Psoas muscle (tissue), 8 donors: ENCODE measurements around the gene ITGAV. TPM values are rescaled to one million over a fixed set of nuclear protein-coding genes. Genes with fewer than 3 reads are reported as not detected.

Experiments used
- ATAC-seq, 4 donors: fragments of 200-7000 bp; cut with Tn5 transposase; one replicate each; pipeline ENCODE4 v1.9.1; 2020; ENCODE audit warnings: moderate library complexity in 3 of 4, mild to moderate bottlenecking in 2 of 4
- DNase-seq, 2 donors: peaks; one replicate each; pipeline ENCODE4 v3.0.0-alpha.2; 2020
- H3K27ac ChIP-seq: fragments of 200-600 bp; one replicate; pipeline ENCODE4 v1.8.0; 2022
- H3K27me3 ChIP-seq, 3 donors: fragments of 200-600 bp in 1 of 3; one replicate each; pipeline versions ENCODE4 v1.6.1 to v1.8.0; 2013 to 2022; ENCODE audit warnings: low read length in 2 of 3, mild to moderate bottlenecking in 2 of 3, moderate library complexity in 1 of 3; ENCODE audit not compliant: insufficient read depth in 3 of 3
- H3K36me3 ChIP-seq, 2 donors: fragments of 200-600 bp in 1 of 2; one replicate each; pipeline versions ENCODE4 v1.6.1 to v1.8.0; 2013 to 2022; ENCODE audit warnings: low read depth in 1 of 2, mild to moderate bottlenecking in 1 of 2, moderate library complexity in 1 of 2; ENCODE audit not compliant: insufficient read depth in 1 of 2
- H3K4me1 ChIP-seq: fragments of 200-600 bp; one replicate; pipeline ENCODE4 v1.8.0; 2022
- H3K4me3 ChIP-seq: fragments of 200-600 bp; one replicate; pipeline ENCODE4 v1.8.0; 2022; ENCODE audit warnings: mild to moderate bottlenecking
- H3K9me3 ChIP-seq: fragments of 200-600 bp; one replicate; pipeline ENCODE4 v1.8.0; 2022
- CTCF ChIP-seq: fragments of 200-600 bp; IDR thresholded peaks from one replicate; pipeline ENCODE4 v1.8.0; 2022; ENCODE audit warnings: antibody characterized with exemption
- whole genome bisulfite sequencing, 3 donors: extraction: QIAGEN DNeasy Blood & Tissue Kit; methylation state at CpG; one replicate each; pipeline versions ENCODE4 v1.1.6 to v1.1.7; 2013; 5-methylcytosine and 5-hydroxymethylcytosine counted together
- intact Hi-C, 2 donors: fragments of 100-400 bp; cut with DNase I; formaldehyde crosslinking; loops; one replicate each; pipeline versions ENCODE4 v1.11.0 to v1.14.2; 2022
- polyA plus RNA-seq, 3 donors: library from polyadenylated mRNA; stranded (reverse); fragments of 200-250 nt; gene quantifications; one replicate each; pipeline ENCODE4 v1.2.3, GENCODE V29; 2013
- total RNA-seq, 4 donors: library from RNA; stranded (reverse); fragmentation: NEBNext Ultra II Directional in 2 of 4; extraction: Animal tissue kit (Norgen Biotek cat#: 25700) in 2 of 4; gene quantifications; one replicate each; pipeline versions ENCODE4 v1.2.1 to v1.2.4, GENCODE V29; 2021 to 2023
- donor health status: healthy with polysubstance abuse.
- donor health status: DM: no; HTN: no; CAD: no; lungs with moderate emphysema.
- donor health status: Bipolar disorder and iron deficiency.
- donor health status: healthy.
- donor health status: DM: yes; HTN: yes; CAD: no.
- donor health status: DM: no; HTN: no; CAD: no.
- donor health status: DM: no; HTN: no; CAD: no.
- donor health status: DM: yes; HTN: yes; CAD: no.

The ITGAV gene
- total and polyA plus RNA-seq, 7 donors: 4.6 to 67.4 (median 28.2) TPM

GRCh38 chr2:186716004-186716403 is 126.1 kb downstream of the ITGAV start:
- Histone ChIP-seq H3K27ac (no peak overlapping the region), H3K4me1 (no peaks in the 10 kb centered on the region), H3K27me3 (no peaks in the 10 kb centered on the region), H3K36me3 (no peaks in the 10 kb centered on the region), H3K9me3 (no peaks in the 10 kb centered on the region), H3K4me3 (no peak overlapping the region)
- TF ChIP-seq CTCF: no peak
- WGBS, 3 donors: 91 to 100% (median 100%) methylated on average over 1 of the region's 1 CpG
- intact Hi-C loops: no loop called here
- no peak for ATAC-seq
- DNase-seq: no peak

- H3K4me3 ChIP-seq: no peak overlapping the region
- no peaks in the 10 kb centered on the region for H3K27me3 ChIP-seq
- DNase-seq: no peak
- H3K9me3 ChIP-seq: no peaks in the 10 kb centered on the region
- no peak overlapping the region for H3K27ac ChIP-seq
- intact Hi-C loops: no loop called here
- no peaks in the 10 kb centered on the region for H3K4me1 ChIP-seq
- ATAC-seq: no peak
- WGBS, 3 donors: 58 to 70% (median 61%) methylated on average over 2 of the region's 2 CpGs
- no peaks in the 10 kb centered on the region for H3K36me3 ChIP-seq
- no peak for TF ChIP-seq CTCF
These were observed 127.0 kb downstream of the ITGAV start for GRCh38 chr2:186716899-186717298.

GRCh38 chr2:186717320-186718007 is 127.6 kb downstream of the ITGAV start:
- DNase-seq: no peak
- H3K4me1 ChIP-seq: no peaks in the 10 kb centered on the region
- no peak overlapping the region for H3K4me3 ChIP-seq
- no peaks in the 10 kb centered on the region for H3K36me3 ChIP-seq
- H3K9me3 ChIP-seq: no peaks in the 10 kb centered on the region
- intact Hi-C loops: no loop called here
- WGBS, 3 donors: 57 to 63% (median 62%) methylated on average over 3 of the region's 3 CpGs
- no peak overlapping the region for H3K27ac ChIP-seq
- no peak for ATAC-seq
- TF ChIP-seq CTCF: no peak
- H3K27me3 ChIP-seq: no peaks in the 10 kb centered on the region

GRCh38 chr2:186718122-186718521 is 128.3 kb downstream of the ITGAV start:
- no peaks in the 10 kb centered on the region for H3K9me3 ChIP-seq
- no peak for ATAC-seq
- no peak overlapping the region for H3K4me3 ChIP-seq
- no peaks in the 10 kb centered on the region for H3K36me3 ChIP-seq
- intact Hi-C loops: no loop called here
- WGBS, 3 donors: 90 to 97% (median 93%) methylated on average over 3 of the region's 3 CpGs
- DNase-seq: no peak
- no peak for TF ChIP-seq CTCF
- H3K4me1 ChIP-seq: no peaks in the 10 kb centered on the region
- no peak overlapping the region for H3K27ac ChIP-seq
- no peaks in the 10 kb centered on the region for H3K27me3 ChIP-seq

- no peaks in the 10 kb centered on the region for H3K9me3 ChIP-seq
- no peaks in the 10 kb centered on the region for H3K4me1 ChIP-seq
- no peak for TF ChIP-seq CTCF
- WGBS, 3 donors: 72 to 80% (median 75%) methylated on average over 4 of the region's 4 CpGs
- ATAC-seq (no peak), DNase-seq (no peak)
- intact Hi-C loops: no loop called here
- H3K27me3 ChIP-seq: no peaks in the 10 kb centered on the region
- H3K4me3 ChIP-seq: no peak overlapping the region
- no peak overlapping the region for H3K27ac ChIP-seq
- no peaks in the 10 kb centered on the region for H3K36me3 ChIP-seq
These were observed 129.0 kb downstream of the ITGAV start for GRCh38 chr2:186718903-186719302.
